Upper lobe of left lung (tissue), 4 donors: Measurements from ENCODE around the gene CHRM4.

Experiments used
- CTCF ChIP-seq, 6 experiments: fragments of 450-650 bp in 4 of 6; fragments of 200-600 bp in 2 of 6; sonication (generic) in 2 of 6; IDR thresholded peaks; one replicate each; pipeline ENCODE4 v1.5.1; 2016 to 2019; ENCODE audit warnings: antibody characterized with exemption in 6 of 6
- EP300 ChIP-seq, 4 donors: sonication (generic); formaldehyde crosslinking; IDR thresholded peaks; one replicate each; pipeline ENCODE4 v1.5.1; 2017; ENCODE audit warnings: antibody characterized with exemption in 4 of 4, control low read depth in 2 of 4
- POLR2A ChIP-seq, 4 donors: fragments of 450-650 bp; IDR thresholded peaks; one replicate each; pipeline ENCODE4 v1.5.1; 2016 to 2017; ENCODE audit warnings: antibody characterized with exemption in 4 of 4, mild to moderate bottlenecking in 2 of 4
- POLR2AphosphoS5 ChIP-seq, 2 donors: sonication (generic); formaldehyde crosslinking; IDR thresholded peaks; one replicate each; pipeline ENCODE4 v1.5.1; 2017; ENCODE audit warnings: antibody characterized with exemption in 2 of 2

- TF ChIP-seq CTCF (IDR thresholded peaks at IDR 0.05): no peak
- no peak for TF ChIP-seq POLR2AphosphoS5 (IDR thresholded peaks at IDR 0.05)
- no peak for TF ChIP-seq POLR2A (IDR thresholded peaks at IDR 0.05)
- TF ChIP-seq EP300 (IDR thresholded peaks at IDR 0.05): no peak
Measured at GRCh38 chr11:46413760-46414465, 22.3 kb upstream of the CHRM4 start.
